Stimulated activated CD8-positive, alpha-beta memory T cell treated with anti-CD3 and anti-CD28 coated beads, Interleukin-12 subunit alpha, Interleukin-12 subunit beta, amount 100 ng/mL, for 4 hours (primary cell): ENCODE data around the gene MSI2.

ENCODE experiments used
- DNase-seq: peaks from one replicate; pipeline ENCODE4 v3.0.0-alpha.2; 2020; ENCODE audit warnings: low read depth

MSI2 gene

GRCh38 chr17:57395721-57396321, 139.5 kb downstream of the MSI2 start:
- DNase-seq = no peak

DNA sequence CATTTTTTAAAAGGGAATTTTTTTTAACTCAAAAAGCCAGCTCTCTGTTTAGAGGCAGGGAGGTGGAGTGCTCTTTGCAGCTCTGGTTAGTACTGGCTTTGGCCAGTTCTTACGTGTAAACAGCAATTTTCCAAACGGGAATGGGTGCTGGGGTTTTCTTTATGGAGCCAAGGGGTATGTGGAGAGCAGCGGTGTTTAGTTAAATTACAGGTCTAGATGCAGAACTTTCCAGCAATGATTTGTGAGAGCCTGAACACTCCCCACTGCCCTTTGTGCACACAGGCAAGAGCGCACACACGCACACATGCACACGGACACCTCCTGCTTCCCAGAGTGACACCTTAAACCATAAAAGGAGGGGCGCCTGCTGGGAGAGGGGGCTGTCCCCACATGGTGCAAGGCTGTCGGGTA, 140.2 kb downstream of the MSI2 start:
- DNase-seq = no peak

- no peak for DNase-seq
Measured at GRCh38 chr17:57397402-57397801, 141.1 kb downstream of the MSI2 start.

DNA sequence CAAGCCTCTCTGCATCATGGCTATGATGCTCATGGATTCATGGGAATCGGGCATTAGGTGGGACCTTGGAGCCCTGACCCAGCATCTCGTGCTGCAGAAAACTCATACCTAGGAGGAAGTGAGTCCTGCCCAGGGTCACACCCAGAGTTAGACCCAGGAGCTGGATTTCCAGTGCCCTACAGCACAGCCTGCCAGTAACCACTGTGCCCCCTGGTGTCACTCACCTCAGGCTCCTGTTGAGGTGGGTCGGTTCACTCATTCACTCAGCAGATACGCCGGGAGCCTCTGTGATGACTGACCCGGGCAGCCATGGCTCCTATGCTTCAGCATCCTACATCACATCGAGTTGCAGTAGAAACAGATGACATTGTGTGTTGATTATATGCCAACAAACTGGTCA, 143.4 kb downstream of the MSI2 start:
- no peak for DNase-seq

DNA sequence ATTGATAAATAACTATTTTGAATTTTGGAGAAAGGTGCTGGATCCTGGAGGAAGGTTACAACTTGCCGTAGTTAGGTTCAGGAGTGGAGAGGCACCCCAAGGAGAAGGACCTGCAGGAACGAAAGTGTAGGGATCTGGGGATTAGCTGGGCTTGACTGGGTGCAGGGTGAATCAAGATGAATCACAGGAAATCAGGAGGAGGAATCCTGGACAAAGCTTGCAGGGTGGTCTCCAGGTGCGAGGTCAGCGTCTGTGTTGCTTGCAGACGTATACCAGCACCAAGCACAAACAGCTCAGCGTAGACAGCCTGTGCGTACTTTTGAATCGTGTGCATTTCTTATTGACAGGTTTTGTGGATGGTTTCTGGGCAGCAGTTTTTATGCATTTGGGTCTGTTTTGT, 144.3 kb downstream of the MSI2 start:
- no peak for DNase-seq

DNA sequence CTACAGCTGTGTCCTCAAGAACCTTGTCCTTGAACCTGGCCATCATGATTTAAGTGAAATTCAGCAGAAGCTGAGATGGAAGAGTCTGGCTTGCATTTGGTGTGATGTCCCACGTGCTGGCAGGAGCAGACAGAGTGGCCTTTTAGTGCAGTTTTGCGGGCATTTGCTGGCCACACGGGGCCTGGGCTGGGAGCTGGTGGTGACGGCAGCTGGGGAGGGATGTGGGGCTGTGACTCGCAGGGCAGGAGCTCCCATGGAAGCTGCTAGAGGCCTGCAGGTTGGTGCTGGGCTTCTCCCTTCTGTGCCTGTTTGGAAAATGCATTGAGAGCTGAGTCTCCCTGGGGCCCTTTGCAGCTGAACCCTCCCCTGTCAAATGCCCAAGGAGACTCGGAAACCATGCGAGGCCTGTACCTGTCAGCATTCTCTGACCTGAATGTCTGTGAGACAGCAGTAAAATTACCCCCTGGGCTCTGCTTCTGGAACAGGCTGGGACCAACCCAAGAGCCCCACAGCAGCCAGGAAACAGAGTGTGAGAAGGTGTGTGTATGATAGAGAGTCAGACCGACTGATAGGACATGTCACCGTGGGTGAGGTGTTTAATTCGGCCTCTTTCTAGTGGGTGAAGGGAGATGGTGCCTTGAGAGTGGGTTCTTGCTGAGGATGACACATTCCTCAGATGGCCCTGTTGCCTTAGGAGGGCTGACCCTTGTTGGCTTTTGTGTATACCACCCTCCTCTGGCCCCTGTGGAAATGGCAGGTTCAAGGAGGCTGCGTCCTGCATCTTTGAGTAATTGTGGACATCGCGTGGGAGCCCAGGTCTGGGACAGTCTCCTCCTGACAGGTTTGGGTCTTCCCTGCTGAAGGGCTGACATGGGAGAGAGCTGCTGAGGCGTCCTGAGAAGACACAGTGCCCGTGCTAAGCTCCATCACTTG, 145.5 kb downstream of the MSI2 start:
- DNase-seq = no peak

DNA sequence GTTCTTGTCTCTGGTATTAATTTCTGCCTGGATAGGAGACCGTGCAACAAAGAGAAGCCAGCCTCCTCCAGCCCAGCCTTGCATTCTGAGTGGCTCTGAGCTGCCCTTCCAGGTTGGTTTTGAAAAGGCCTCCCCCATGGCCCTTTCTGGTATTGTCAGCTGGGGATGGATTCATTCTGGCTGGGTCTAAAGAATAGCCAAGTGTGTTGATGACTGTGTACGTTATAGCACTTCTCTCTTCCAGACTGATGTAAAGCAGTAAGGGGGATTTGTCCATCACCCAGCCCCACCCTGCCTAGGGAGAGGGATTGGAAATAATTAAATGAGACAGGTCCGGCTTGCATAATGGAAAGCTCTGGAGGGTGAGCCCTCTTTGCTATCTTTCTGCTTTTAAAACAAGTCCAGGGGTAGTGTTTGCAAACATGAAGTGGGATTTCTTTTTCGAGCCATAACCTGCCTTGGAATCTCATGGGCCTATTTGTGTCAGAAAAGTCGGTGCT, 146.4 kb downstream of the MSI2 start:
- no peak for DNase-seq

- DNase-seq = no peak
Measured at GRCh38 chr17:57403236-57403635, 146.9 kb downstream of the MSI2 start.

DNA sequence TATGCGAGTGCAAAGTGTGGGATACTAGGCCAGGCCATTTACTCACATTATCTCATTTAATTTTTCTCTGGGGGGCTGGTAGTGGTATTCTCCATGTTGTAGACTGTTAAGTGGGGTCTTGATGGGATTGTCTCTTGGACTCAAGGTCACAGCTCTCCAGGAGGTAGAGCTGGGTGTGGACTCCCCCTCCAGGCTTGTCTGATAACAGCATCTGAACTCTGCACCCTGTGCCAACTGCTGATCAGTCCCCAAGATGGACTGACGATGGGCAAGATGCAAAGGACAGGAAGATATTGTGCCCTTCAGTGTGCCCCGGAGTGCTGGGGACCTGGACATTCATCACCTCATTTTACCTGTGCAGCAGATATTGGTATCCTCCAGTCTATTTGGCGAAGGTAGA, 147.8 kb downstream of the MSI2 start:
- DNase-seq = no peak

DNA sequence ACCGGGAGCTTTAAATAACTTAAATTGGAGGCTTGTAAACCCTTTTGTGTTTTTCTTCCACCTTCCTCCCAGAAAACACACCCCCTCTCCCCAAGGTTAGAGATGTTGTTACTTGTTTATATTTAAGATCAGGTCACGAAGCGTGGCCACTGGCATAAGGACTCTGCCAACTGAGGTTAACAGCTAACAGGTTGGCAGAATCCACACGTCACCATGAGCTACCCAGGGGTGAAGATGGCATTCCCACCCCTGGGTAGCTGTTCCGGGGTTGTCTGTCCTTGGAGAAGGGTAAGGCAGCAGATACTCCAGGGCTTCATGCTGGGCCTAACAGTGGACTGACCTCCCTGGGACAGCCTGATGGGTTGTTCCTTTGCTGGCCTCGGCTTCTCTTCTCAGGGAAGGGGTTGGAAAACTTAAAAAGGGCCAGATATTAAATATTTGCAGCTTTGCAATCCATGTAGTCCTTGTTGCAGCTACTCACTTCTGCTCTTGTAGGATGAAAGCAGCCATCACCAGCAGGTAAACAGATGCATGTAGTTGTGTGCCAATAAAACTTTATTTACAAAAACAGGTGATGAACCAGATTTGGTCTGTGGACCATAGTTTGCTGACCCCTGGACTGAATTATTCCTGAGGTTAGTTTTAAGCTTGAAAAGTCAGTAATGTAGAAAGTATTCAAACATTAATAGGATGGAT, 148.6 kb downstream of the MSI2 start:
- DNase-seq = no peak

GRCh38 chr17:57405491-57406072, 149.3 kb downstream of the MSI2 start:
- no peak for DNase-seq

- DNase-seq = no peak
Measured at GRCh38 chr17:57406131-57406980, 150.0 kb downstream of the MSI2 start.

- no peak for DNase-seq
Measured at GRCh38 chr17:57406981-57407286, 150.6 kb downstream of the MSI2 start.

DNA sequence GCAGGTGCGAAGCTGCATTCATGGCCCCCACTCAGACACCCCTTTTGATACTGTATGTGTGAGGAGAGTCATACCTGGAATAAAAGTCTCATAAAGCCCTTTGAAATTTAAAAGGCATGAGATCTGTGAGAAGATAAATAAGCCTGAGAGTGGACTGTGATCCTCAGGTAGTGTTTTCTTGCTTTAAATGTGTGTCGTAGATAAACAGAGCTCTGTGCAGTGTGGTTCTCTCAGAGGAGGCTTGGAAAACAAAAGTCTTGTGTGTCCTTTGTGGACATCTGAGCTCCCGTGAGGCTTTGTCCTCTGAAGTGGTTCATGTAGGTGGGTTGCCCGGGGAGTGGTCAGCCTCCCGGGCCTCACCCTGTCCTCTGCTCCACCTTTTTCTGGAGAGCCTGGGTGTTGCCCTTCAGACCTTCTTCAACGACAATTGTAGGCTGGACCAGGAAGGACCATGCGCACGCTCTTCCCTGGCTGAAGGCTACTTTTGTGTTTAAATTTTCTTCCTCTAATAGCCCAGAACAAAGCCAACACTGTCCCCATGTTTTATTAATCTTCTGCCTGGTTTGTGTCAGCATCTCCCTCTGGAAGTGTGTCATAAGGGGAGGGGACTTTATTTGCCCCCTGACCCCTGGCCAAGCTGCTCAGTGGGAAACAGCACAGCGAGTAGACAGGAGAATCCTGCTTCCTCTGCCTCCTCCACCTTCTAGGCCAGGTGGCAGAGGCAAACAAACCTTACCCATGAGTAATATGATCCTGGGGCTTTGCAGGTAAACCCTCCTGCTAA, 151.2 kb downstream of the MSI2 start:
- no peak for DNase-seq

DNA sequence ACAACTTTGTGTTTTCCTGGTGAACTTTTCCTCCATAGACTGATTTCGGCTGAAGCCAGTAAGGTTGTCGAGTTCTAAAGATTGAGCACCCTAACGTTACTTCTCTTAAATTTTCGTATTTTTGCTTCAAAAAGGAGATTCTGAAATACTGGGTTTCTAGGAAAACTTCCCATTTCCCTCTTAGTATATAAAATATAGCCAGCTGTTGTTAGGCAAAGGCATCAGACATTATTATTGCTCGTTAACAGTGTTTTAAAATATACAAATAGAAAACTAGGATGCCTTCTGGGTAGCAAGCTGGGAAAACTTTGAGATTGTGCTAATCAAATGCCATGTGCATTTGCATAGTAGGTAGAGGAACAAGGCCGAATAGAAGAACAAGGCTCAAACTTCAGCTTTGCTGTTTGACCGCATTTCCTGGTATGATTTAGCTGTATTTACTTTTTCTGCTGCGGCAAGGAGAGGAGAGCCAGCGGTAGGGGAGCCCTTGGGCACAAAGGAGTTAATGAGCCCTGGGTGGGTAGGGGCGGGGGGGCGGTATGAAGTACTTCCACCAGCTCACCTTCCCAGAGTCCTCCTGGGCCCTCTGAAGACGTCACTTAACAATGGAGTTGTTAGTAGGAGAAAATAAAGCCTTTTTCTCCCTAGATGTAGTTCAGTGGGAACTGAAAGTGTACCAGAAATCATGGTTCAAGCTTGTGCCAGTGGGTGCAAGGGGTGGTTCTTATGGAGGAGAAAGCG, 151.9 kb downstream of the MSI2 start:
- DNase-seq = no peak

GRCh38 chr17:57410169-57410568, 153.8 kb downstream of the MSI2 start:
- no peak for DNase-seq

DNA sequence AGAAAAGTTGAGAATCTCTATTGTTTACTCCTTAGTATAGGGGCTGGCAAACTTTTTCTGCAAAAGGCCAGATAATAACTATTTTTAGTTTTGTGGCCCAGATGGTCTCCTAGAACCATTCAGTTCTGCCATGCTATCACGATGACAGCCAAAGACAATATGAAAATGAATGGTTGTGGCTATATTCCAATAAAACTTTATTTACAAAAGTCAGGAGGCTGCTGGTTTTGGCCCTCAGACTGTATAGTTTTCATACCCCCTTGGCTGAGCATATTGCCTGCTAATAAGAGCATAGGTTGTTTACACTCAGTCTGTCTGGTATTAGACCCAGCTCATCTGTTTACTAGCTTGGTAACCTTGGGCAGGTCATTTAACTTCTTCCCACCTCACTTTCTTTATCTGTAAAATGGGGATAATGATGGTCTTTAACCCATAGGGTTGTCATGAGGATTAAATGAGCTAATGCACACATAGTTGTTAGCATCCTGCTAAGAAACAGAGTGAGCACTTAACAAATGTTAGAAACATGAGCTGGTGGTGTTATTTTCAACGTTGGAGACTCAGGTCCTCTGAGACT, 156.3 kb downstream of the MSI2 start:
- DNase-seq = no peak

- no peak for DNase-seq
Measured at GRCh38 chr17:57413848-57414651, 157.7 kb downstream of the MSI2 start.

GRCh38 chr17:57415751-57416207, 159.5 kb downstream of the MSI2 start:
- no peak for DNase-seq
